Endothelial cell of umbilical vein (primary cell): ENCODE data around the gene TEAD3. TPM values are rescaled to one million over a fixed set of nuclear protein-coding genes. Genes with fewer than 3 reads are reported as not detected.

ENCODE experiments used
- BruUV-seq: library from RNA; stranded (reverse); fragments of 400-500 nt; replicated peaks from 2 replicates; lab custom pipeline; 2021; lab: Mats Ljungman, UMichigan
- CTCF ChIA-PET: fragments of 300-600, 350-600 bp; sonication (Branson Sonifier 250); formaldehyde crosslinking; loops from one replicate; lab custom pipeline; 2021; ENCODE audit warnings: antibody characterized with exemption, inconsistent platforms; lab: Charles Lee
- POLR2A ChIA-PET: fragments of 300-600, 350-600 bp; sonication (Branson Sonifier 250); formaldehyde crosslinking; loops from one replicate; lab custom pipeline; 2021; ENCODE audit warnings: antibody characterized with exemption, inconsistent platforms; lab: Charles Lee
- DNase-seq: peaks from one replicate; pipeline ENCODE4 v3.0.0-alpha.2; 2011; ENCODE audit warnings: low read depth, low spot score
- FAIRE-seq: peaks from 2 replicates; lab custom pipeline; 2011; peaks lifted over from hg19 to GRCh38; lab: Jason Lieb, UNC
- H2AFZ ChIP-seq: 2 replicates; pipeline ENCODE4 v1.6.0; 2012; ENCODE audit warnings: low read depth, low read length, control low read depth, inconsistent platforms
- H3K27ac ChIP-seq: 2 replicates; pipeline ENCODE4 v1.5.1; 2011; ENCODE audit warnings: low read depth, mild to moderate bottlenecking, control low read depth, low read length, moderate library complexity; ENCODE audit not compliant: insufficient read depth
- H3K27me3 ChIP-seq, 2 experiments: 2 replicates each; pipeline versions ENCODE4 v1.6.0 to v1.6.1; 2011; ENCODE audit warnings: low read length in 2 of 2, mixed read lengths in 1 of 2; ENCODE audit not compliant: control insufficient read depth in 2 of 2, insufficient read depth in 2 of 2
- H3K36me3 ChIP-seq, 2 experiments: 2 replicates in 1 of 2; 3 replicates in 1 of 2; pipeline ENCODE4 v1.5.1; 2011; ENCODE audit warnings: low read length in 2 of 2, mild to moderate bottlenecking in 1 of 2, moderate library complexity in 1 of 2; ENCODE audit not compliant: control insufficient read depth in 2 of 2, insufficient read depth in 2 of 2; ENCODE audit errors: extremely low read depth in 1 of 2
- H3K4me1 ChIP-seq: 3 replicates; pipeline ENCODE4 v1.5.1; 2011; ENCODE audit warnings: mild to moderate bottlenecking, low read length; ENCODE audit not compliant: control insufficient read depth, insufficient read depth; ENCODE audit errors: extremely low read depth
- H3K4me2 ChIP-seq: 2 replicates; pipeline ENCODE4 v1.6.1; 2011; ENCODE audit warnings: low read length, control low read depth, mixed read lengths; ENCODE audit not compliant: insufficient read depth
- H3K4me3 ChIP-seq, 3 experiments: fragments of 200-600 bp in 1 of 3; sonication (generic), shearing (Covaris generic) in 1 of 3; replicated peaks in 1 of 3; 2 replicates each; pipeline ENCODE4 v1.5.1; 2011 to 2016; ENCODE audit warnings: control low read depth in 3 of 3, low read length in 3 of 3, mild to moderate bottlenecking in 2 of 3, inconsistent platforms in 1 of 3, low read depth in 1 of 3, moderate library complexity in 1 of 3; ENCODE audit not compliant: insufficient read depth in 1 of 3
- H3K79me2 ChIP-seq: 2 replicates; pipeline ENCODE4 v1.6.0; 2012; ENCODE audit warnings: low read length, inconsistent platforms; ENCODE audit not compliant: control insufficient read depth, insufficient read depth
- H3K9ac ChIP-seq: replicated peaks from 2 replicates; pipeline ENCODE3; 2011; ENCODE audit warnings: low read length, control low read depth; ENCODE audit not compliant: insufficient read depth; ENCODE audit errors: extremely low read depth
- H3K9me1 ChIP-seq: replicated peaks from 3 replicates; pipeline ENCODE4 v1.6.0; 2011; ENCODE audit warnings: mild to moderate bottlenecking, low read length; ENCODE audit not compliant: control insufficient read depth, insufficient read depth; ENCODE audit errors: extremely low read depth
- H3K9me3 ChIP-seq: replicated peaks from 2 replicates; pipeline ENCODE4 v1.5.1; 2012; ENCODE audit warnings: low read length, inconsistent platforms; ENCODE audit not compliant: control insufficient read depth, insufficient read depth
- H4K20me1 ChIP-seq: replicated peaks from 2 replicates; pipeline ENCODE3; 2011; ENCODE audit warnings: mild to moderate bottlenecking, low read length; ENCODE audit not compliant: control insufficient read depth, insufficient read depth; ENCODE audit errors: extremely low read depth
- CTCF ChIP-seq, 2 donors: IDR thresholded peaks; 1 replicate in 1 of 2; 2 replicates in 1 of 2; pipeline ENCODE4 v1.5.1; 2011; ENCODE audit warnings: low read length in 2 of 2, mild to moderate bottlenecking in 2 of 2, moderate library complexity in 2 of 2, control low read depth in 1 of 2, inconsistent platforms in 1 of 2, low read depth in 1 of 2; ENCODE audit not compliant: insufficient read depth in 1 of 2; ENCODE audit errors: extremely low read depth in 1 of 2
- FOS ChIP-seq: IDR thresholded peaks from 2 replicates; pipeline ENCODE4 v1.6.1; 2011; ENCODE audit warnings: mild to moderate bottlenecking, low read length, moderate library complexity, borderline replicate concordance; ENCODE audit not compliant: insufficient read depth
- JUN ChIP-seq: IDR thresholded peaks from 2 replicates; pipeline ENCODE4 v1.6.1; 2011; ENCODE audit warnings: borderline replicate concordance, low read depth; ENCODE audit not compliant: insufficient read length, insufficient read depth
- MYC ChIP-seq: IDR thresholded peaks from one replicate; pipeline ENCODE4 v1.6.1; 2011; ENCODE audit warnings: mild to moderate bottlenecking, low read depth, low read length
- POLR2A ChIP-seq: IDR thresholded peaks from 2 replicates; pipeline ENCODE4 v1.6.1; 2012; ENCODE audit warnings: low read depth, mild to moderate bottlenecking, control low read depth, low read length
- POLR2AphosphoS5 ChIP-seq: IDR thresholded peaks from 2 replicates; pipeline ENCODE4 v1.6.1; 2012; ENCODE audit warnings: low read depth, mild to moderate bottlenecking, control low read depth, low read length, moderate library complexity; ENCODE audit not compliant: insufficient read depth
- dilution Hi-C: fragments of 300-500 bp; cut with MboI; formaldehyde crosslinking; loops from one replicate; pipeline ENCODE4 v1.15.0; 2019; ENCODE audit warnings: low sequenced_read_pairs; ENCODE audit not compliant: extremely low pct_ligation_motif_present
- intact Hi-C: fragments of 100-400 bp; cut with micrococcal nuclease; formaldehyde crosslinking; loops from one replicate; pipeline ENCODE4 v1.10.0; 2022
- polyA plus RNA-seq, 4 experiments: library from polyadenylated mRNA; depleted of rRNA in 3 of 4; stranded (reverse) in 3 of 4; unstranded in 1 of 4; fragments of >200 nt; gene quantifications; 2 replicates each; pipeline versions ENCODE4 v1.2.1 to v1.2.3, GENCODE V29; 2011 to 2012; ENCODE audit warnings: missing spikeins in 1 of 4
- total RNA-seq: library from RNA; stranded (reverse); gene quantifications from 2 replicates; pipeline ENCODE4 v1.2.3, GENCODE V29; 2021
- TF ChIP-seq, protein P1 (sequence below): IDR thresholded peaks from 2 replicates; pipeline ENCODE4 v1.6.1; 2011; ENCODE audit not compliant: insufficient read depth, insufficient read length

TEAD3 gene
- total and polyA plus RNA-seq, 2 donors (not counting 3 experiments of a cell fraction or from before 2014, with no cell fraction given), result 1.1 to 1.6 TPM

DNA sequence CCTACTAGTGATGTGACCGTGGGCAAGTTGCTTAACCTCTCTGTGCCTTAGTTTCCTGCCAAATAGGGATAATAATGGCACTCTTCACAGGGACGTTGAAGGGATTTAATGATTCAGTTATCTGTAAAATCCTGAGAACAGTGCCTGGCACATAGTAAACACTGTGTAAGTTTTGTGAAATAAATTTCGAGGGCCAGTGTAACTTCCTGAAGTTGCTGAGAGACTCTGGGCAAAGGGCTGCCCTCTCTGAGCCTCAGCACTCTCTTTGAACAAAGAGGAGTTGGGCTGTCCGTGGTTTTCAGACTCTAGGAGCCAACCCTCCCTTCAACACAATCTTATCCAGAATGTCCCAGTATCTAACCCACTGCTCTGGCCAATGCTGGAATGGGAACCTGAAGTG lies 2.5 kb upstream of the TEAD3 start:
- ChIA-PET CTCF (no interaction called here), POLR2A (no interaction called here)
- Histone ChIP-seq H3K79me2 (no peaks in the 10 kb centered on the region), H3K4me2 (no peak overlapping the region), H3K27ac (no peak overlapping the region), H4K20me1 (no peaks in the 10 kb centered on the region), H3K9ac (no peak overlapping the region), H3K4me1 (peaks cover 4% of the 10 kb centered on the region), H3K4me3 (no peak overlapping the region), H2AFZ (no peak overlapping the region), H3K9me1 (no peaks in the 10 kb centered on the region), H3K27me3 (peaks cover 3 to 14% of the 10 kb centered on the region in 2 experiments), H3K9me3 (no peaks in the 10 kb centered on the region), H3K36me3 (no peaks in the 10 kb centered on the region)
- no peak for FAIRE-seq
- TF ChIP-seq FOS (no peak), POLR2A (no peak), CTCF (IDR thresholded peaks at IDR 0.05; ENCODE audit: extremely low read depth in 1 of 2, insufficient read depth in 1 of 2, low read depth in 1 of 2, low read length in 2 of 2) (no peak), JUN (no peak), MYC (no peak), POLR2AphosphoS5 (no peak)
- TF ChIP-seq, protein P1, sequence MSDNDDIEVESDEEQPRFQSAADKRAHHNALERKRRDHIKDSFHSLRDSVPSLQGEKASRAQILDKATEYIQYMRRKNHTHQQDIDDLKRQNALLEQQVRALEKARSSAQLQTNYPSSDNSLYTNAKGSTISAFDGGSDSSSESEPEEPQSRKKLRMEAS, result no peak
- BruUV-seq, result no TSS peak
- intact Hi-C loops (no loop called here), dilution Hi-C loops (no loop called here)
- DNase-seq, result no peak
